HCT116 (cell line): ENCODE data around the gene LAYN. TPM values are rescaled to one million over a fixed set of nuclear protein-coding genes. Genes with fewer than 3 reads are reported as not detected.

ENCODE experiments used
- ATAC-seq: fragments of 200-7000 bp; cut with Tn5 transposase; 2 replicates; pipeline ENCODE4 v1.9.1; 2020; ENCODE audit warnings: mild to moderate bottlenecking, moderate library complexity
- BruUV-seq: library from RNA; stranded (reverse); fragments of 400-500 nt; replicated peaks from 2 replicates; lab custom pipeline; 2021; lab: Mats Ljungman, UMichigan
- CTCF ChIA-PET: fragments of 300-600 bp; sonication (Branson Sonifier 250); formaldehyde crosslinking; loops from one replicate; lab custom pipeline; 2021; ENCODE audit warnings: antibody characterized with exemption; lab: Charles Lee
- POLR2A ChIA-PET: fragments of 300-600, 350-600 bp; sonication (Branson Sonifier 250); formaldehyde crosslinking; loops from one replicate; lab custom pipeline; 2021; ENCODE audit warnings: antibody characterized with exemption; lab: Charles Lee
- RAD21 ChIA-PET, 2 experiments: fragments of 300-600 bp; sonication (Branson Sonifier 250); formaldehyde crosslinking; loops; one replicate each; lab custom pipeline; 2023; ENCODE audit warnings: low total read pairs in 2 of 2; ENCODE audit not compliant: uncharacterized antibody in 2 of 2, unreplicated experiment in 2 of 2, low non-redundant PET in 1 of 2; lab: Charles Lee
- DNase-seq: peaks from one replicate; pipeline ENCODE4 v3.0.0-alpha.2; 2010; ENCODE audit warnings: low read depth, low spot score
- H2AFZ ChIP-seq: fragments of 200-600 bp; shearing (Covaris generic), sonication (generic); 2 replicates; pipeline ENCODE4 v1.6.1; 2017; ENCODE audit warnings: low read depth, mixed run types, mixed read lengths, antibody characterized with exemption, low read length; ENCODE audit not compliant: poor library complexity, severe bottlenecking
- H3K27ac ChIP-seq: 2 replicates; pipeline ENCODE4 v1.5.1; 2012; ENCODE audit warnings: low read depth, low read length
- H3K27me3 ChIP-seq: fragments of 200-600 bp; sonication (generic); 2 replicates; pipeline ENCODE4 v1.6.1; 2016; ENCODE audit warnings: mixed run types, low read length, mixed read lengths; ENCODE audit not compliant: insufficient read depth
- H3K36me3 ChIP-seq, 2 experiments: fragments of 200-500 bp in 1 of 2; fragments of 200-600 bp in 1 of 2; sonication (Bioruptor generic) in 1 of 2; sonication (generic) in 1 of 2; 2 replicates each; pipeline versions ENCODE4 v1.5.1 to v1.6.1; 2014 to 2016; ENCODE audit warnings: low read length in 2 of 2, inconsistent platforms in 1 of 2, mixed read lengths in 1 of 2, mixed run types in 1 of 2; ENCODE audit not compliant: insufficient read depth in 2 of 2, control insufficient read depth in 1 of 2
- H3K4me1 ChIP-seq, 2 experiments: fragments of 200-600 bp in 1 of 2; sonication (generic) in 1 of 2; 2 replicates each; pipeline versions ENCODE4 v1.5.1 to v1.6.1; 2012 to 2017; ENCODE audit warnings: low read length in 2 of 2, inconsistent platforms in 1 of 2, mild to moderate bottlenecking in 1 of 2, mixed read lengths in 1 of 2, mixed run types in 1 of 2, moderate library complexity in 1 of 2; ENCODE audit not compliant: insufficient read depth in 2 of 2, control insufficient read depth in 1 of 2
- H3K4me2 ChIP-seq: fragments of 200-600 bp; sonication (generic); 2 replicates; pipeline ENCODE4 v1.6.1; 2017; ENCODE audit warnings: mixed run types, low read length, mixed read lengths
- H3K4me3 ChIP-seq, 2 experiments: fragments of 200-600 bp in 1 of 2; sonication (generic) in 1 of 2; replicated peaks in 1 of 2; 2 replicates each; pipeline ENCODE4 v1.5.1; 2011 to 2016; ENCODE audit warnings: low read length in 2 of 2, control low read depth in 1 of 2, low read depth in 1 of 2, mild to moderate bottlenecking in 1 of 2, mixed read lengths in 1 of 2, mixed run types in 1 of 2
- H3K79me2 ChIP-seq: fragments of 200-600 bp; sonication (generic); 2 replicates; pipeline ENCODE4 v1.6.1; 2017; ENCODE audit warnings: mild to moderate bottlenecking, mixed run types, low read length, moderate library complexity, mixed read lengths; ENCODE audit not compliant: insufficient read depth
- H3K9ac ChIP-seq: fragments of 200-600 bp; sonication (generic); 2 replicates; pipeline ENCODE4 v1.6.1; 2016; ENCODE audit warnings: low read length, mixed read lengths
- H3K9me2 ChIP-seq: fragments of 200-600 bp; sonication (generic), shearing (Covaris generic); 2 replicates; pipeline ENCODE4 v1.6.1; 2017; ENCODE audit warnings: mixed run types, mild to moderate bottlenecking, moderate library complexity; ENCODE audit not compliant: insufficient read depth
- H3K9me3 ChIP-seq, 2 experiments: fragments of 200-500 bp in 1 of 2; fragments of 200-600 bp in 1 of 2; sonication (Bioruptor generic) in 1 of 2; sonication (generic) in 1 of 2; 2 replicates each; pipeline ENCODE4 v1.6.1; 2014 to 2017; ENCODE audit warnings: low read length in 2 of 2, mixed read lengths in 2 of 2, inconsistent platforms in 1 of 2, low read depth in 1 of 2, mild to moderate bottlenecking in 1 of 2, mixed run types in 1 of 2, moderate library complexity in 1 of 2; ENCODE audit not compliant: control insufficient read depth in 1 of 2, insufficient read depth in 1 of 2
- H4K20me1 ChIP-seq: fragments of 200-600 bp; sonication (generic), shearing (Covaris generic); 2 replicates; pipeline ENCODE4 v1.6.1; 2017; ENCODE audit warnings: mixed run types, mild to moderate bottlenecking, moderate library complexity; ENCODE audit not compliant: insufficient read depth
- CBX3 ChIP-seq: IDR thresholded peaks from 2 replicates; pipeline ENCODE4 v1.6.1; 2012; ENCODE audit warnings: low read depth
- ELF1 ChIP-seq: IDR thresholded peaks from 2 replicates; pipeline ENCODE4 v1.6.1; 2012; ENCODE audit warnings: low read depth, borderline replicate concordance
- MAX ChIP-seq: IDR thresholded peaks from 2 replicates; pipeline ENCODE4 v1.6.1; 2012
- POLR2A ChIP-seq: IDR thresholded peaks from 2 replicates; pipeline ENCODE4 v1.7.0; 2011; ENCODE audit warnings: borderline replicate concordance; ENCODE audit not compliant: insufficient read depth, insufficient read length; ENCODE audit errors: extremely low read depth
- RAD21 ChIP-seq: IDR thresholded peaks from 2 replicates; pipeline ENCODE4 v1.6.1; 2012; ENCODE audit warnings: low read depth, mild to moderate bottlenecking
- SIN3A ChIP-seq: IDR thresholded peaks from 2 replicates; pipeline ENCODE4 v1.6.1; 2012; ENCODE audit warnings: low read depth
- SP1 ChIP-seq: IDR thresholded peaks from 2 replicates; pipeline ENCODE4 v1.6.1; 2012; ENCODE audit warnings: low read depth
- ZFX ChIP-seq: fragments of 450-650 bp; IDR thresholded peaks from 2 replicates; pipeline ENCODE4 v1.6.1; 2017
- intact Hi-C: fragments of 100-400 bp; cut with micrococcal nuclease; formaldehyde crosslinking; loops from 2 replicates; pipeline ENCODE4 v1.10.0; 2022
- total RNA-seq: library from RNA; stranded (reverse); gene quantifications from one replicate; pipeline ENCODE4 v1.2.1, GENCODE V29; 2021; ENCODE audit not compliant: unreplicated experiment

LAYN gene
- total RNA-seq, 1 experiment from 2014 or later, result not detected

GRCh38 chr11:111589886-111590499, 49.5 kb downstream of the LAYN start:
- POLR2A ChIA-PET, result no interaction called here
- Histone ChIP-seq H4K20me1 (no peaks in the 10 kb centered on the region), H3K4me2 (no peak overlapping the region)
- TF ChIP-seq CBX3 (no peak), SIN3A (no peak), MAX (no peak), SP1 (no peak), RAD21 (no peak), POLR2A (no peak), ZFX (no peak)
- TF ChIP-seq, all 23 proteins: peak for 0
- H2AFZ ChIP-seq, result no peak overlapping the region
- no peak overlapping the region for H3K9ac ChIP-seq
- H3K9me3 ChIP-seq, result no peaks in the 10 kb centered on the region
- ChIA-PET CTCF (interaction anchor here (1.9 kb wide), 1 partner anchor 187 kb away, joined by 6 read pairs; no protein-coding TSS in a partner anchor), RAD21 (no interaction called here)
- H3K79me2 ChIP-seq, result no peaks in the 10 kb centered on the region
- no peak for ATAC-seq
- no peak for DNase-seq
- no peaks in the 10 kb centered on the region for H3K27me3 ChIP-seq
- no TSS peak for BruUV-seq
- H3K36me3 ChIP-seq, result no peaks in the 10 kb centered on the region
- no peak overlapping the region for H3K4me3 ChIP-seq
- no peaks in the 10 kb centered on the region for H3K4me1 ChIP-seq
- intact Hi-C loops, result loop anchor here (10.0 kb wide), 1 partner anchor 405 kb away; no protein-coding TSS in a partner anchor
- no peaks in the 10 kb centered on the region for H3K9me2 ChIP-seq
- H3K27ac ChIP-seq, result no peak overlapping the region

- no TSS peak for BruUV-seq
- H3K9ac ChIP-seq, result no peak overlapping the region
- no peak overlapping the region for H3K4me2 ChIP-seq
- intact Hi-C loops, result no loop called here
- H3K27me3 ChIP-seq, result no peaks in the 10 kb centered on the region
- no peak overlapping the region for H3K27ac ChIP-seq
- H2AFZ ChIP-seq, result no peak overlapping the region
- no peaks in the 10 kb centered on the region for H4K20me1 ChIP-seq
- DNase-seq (no peak), ATAC-seq (no peak)
- H3K9me2 ChIP-seq, result no peaks in the 10 kb centered on the region
- RAD21 ChIA-PET, result no interaction called here
- TF ChIP-seq SIN3A (no peak), ELF1 (no peak), MAX (no peak)
- H3K4me3 ChIP-seq, result no peak overlapping the region
- CTCF ChIA-PET, result no interaction called here
- POLR2A ChIA-PET, result no interaction called here
- no peaks in the 10 kb centered on the region for H3K36me3 ChIP-seq
- H3K4me1 ChIP-seq, result no peaks in the 10 kb centered on the region
- H3K79me2 ChIP-seq, result no peaks in the 10 kb centered on the region
- no peaks in the 10 kb centered on the region for H3K9me3 ChIP-seq
These were observed 50.9 kb downstream of the LAYN start for GRCh38 chr11:111591187-111591960.
